H9 (cell line): ENCODE measurements around the gene GIMAP6. TPM values are rescaled to one million over a fixed set of nuclear protein-coding genes. Genes with fewer than 3 reads are reported as not detected.

ENCODE experiments used
- DNase-seq: peaks from one replicate; pipeline ENCODE4 v3.0.0-alpha.2; 2017
- H2AFZ ChIP-seq: one replicate; pipeline ENCODE4 v1.6.1; 2013; ENCODE audit warnings: mild to moderate bottlenecking, low read length, control low read depth, moderate library complexity
- H2AK5ac ChIP-seq: 2 replicates; pipeline ENCODE4 v1.6.1; 2013; ENCODE audit warnings: low read length, control low read depth, mixed read lengths; ENCODE audit not compliant: insufficient read length
- H2BK120ac ChIP-seq: one replicate; pipeline ENCODE4 v1.6.1; 2013; ENCODE audit warnings: low read depth, mild to moderate bottlenecking, low read length, control low read depth, inconsistent platforms; ENCODE audit not compliant: poor library complexity, severe bottlenecking
- H2BK12ac ChIP-seq: 2 replicates; pipeline ENCODE4 v1.6.1; 2013; ENCODE audit warnings: low read length, control low read depth, mixed read lengths, low read depth; ENCODE audit not compliant: insufficient read length
- H2BK15ac ChIP-seq: 2 replicates; pipeline ENCODE4 v1.6.1; 2013; ENCODE audit warnings: low read depth, low read length, control low read depth
- H2BK20ac ChIP-seq: one replicate; pipeline ENCODE4 v1.6.1; 2013; ENCODE audit warnings: low read depth, mild to moderate bottlenecking, low read length, control low read depth, inconsistent platforms; ENCODE audit not compliant: poor library complexity, severe bottlenecking
- H2BK5ac ChIP-seq: 2 replicates; pipeline ENCODE4 v1.6.1; 2013; ENCODE audit warnings: low read length, control low read depth, mixed read lengths; ENCODE audit not compliant: insufficient read length
- H3K14ac ChIP-seq: 2 replicates; pipeline ENCODE4 v1.6.1; 2013; ENCODE audit warnings: low read length, control low read depth; ENCODE audit not compliant: insufficient read depth
- H3K18ac ChIP-seq: 2 replicates; pipeline ENCODE4 v1.6.1; 2013; ENCODE audit warnings: low read depth, mild to moderate bottlenecking, mixed read lengths, low read length, control low read depth; ENCODE audit not compliant: insufficient read length
- H3K23ac ChIP-seq: 2 replicates; pipeline ENCODE4 v1.6.1; 2013; ENCODE audit warnings: low read length, control low read depth, mixed read lengths, low read depth; ENCODE audit not compliant: insufficient read length
- H3K23me2 ChIP-seq: 2 replicates; pipeline ENCODE4 v1.6.1; 2013; ENCODE audit warnings: low read depth, mild to moderate bottlenecking, mixed read lengths, low read length, control low read depth; ENCODE audit not compliant: insufficient read length, poor library complexity, severe bottlenecking
- H3K27ac ChIP-seq: 2 replicates; pipeline ENCODE4 v1.5.1; 2013; ENCODE audit warnings: low read length, control low read depth, mixed read lengths, low read depth; ENCODE audit not compliant: insufficient read length
- H3K27me3 ChIP-seq: 2 replicates; pipeline ENCODE4 v1.6.1; 2013; ENCODE audit warnings: low read length, control low read depth, inconsistent platforms; ENCODE audit not compliant: insufficient read depth
- H3K4ac ChIP-seq: 2 replicates; pipeline ENCODE4 v1.6.1; 2013; ENCODE audit warnings: low read depth, mild to moderate bottlenecking, control low read depth, inconsistent platforms, low read length, moderate library complexity
- H3K4me1 ChIP-seq: 2 replicates; pipeline ENCODE4 v1.6.1; 2013; ENCODE audit warnings: low read length, control low read depth, inconsistent platforms; ENCODE audit not compliant: insufficient read depth
- H3K4me2 ChIP-seq: 2 replicates; pipeline ENCODE4 v1.6.1; 2013; ENCODE audit warnings: low read length, control low read depth, mixed read lengths; ENCODE audit not compliant: insufficient read length, insufficient read depth
- H3K56ac ChIP-seq: 2 replicates; pipeline ENCODE4 v1.6.1; 2013; ENCODE audit warnings: low read depth, mild to moderate bottlenecking, mixed read lengths, low read length, control low read depth; ENCODE audit not compliant: insufficient read length
- H3K79me1 ChIP-seq: 2 replicates; pipeline ENCODE4 v1.6.1; 2013; ENCODE audit warnings: low read depth, mild to moderate bottlenecking, moderate library complexity, low read length, control low read depth, inconsistent platforms; ENCODE audit not compliant: insufficient read depth, poor library complexity, severe bottlenecking
- H3K79me2 ChIP-seq: 2 replicates; pipeline ENCODE4 v1.6.1; 2013; ENCODE audit warnings: low read length, control low read depth, inconsistent platforms; ENCODE audit not compliant: insufficient read depth
- H3K9ac ChIP-seq: 2 replicates; pipeline ENCODE4 v1.6.1; 2013; ENCODE audit warnings: low read length, control low read depth, mixed read lengths; ENCODE audit not compliant: insufficient read length; ENCODE audit errors: extremely low read depth
- H3K9me3 ChIP-seq: one replicate; pipeline ENCODE4 v1.6.1; 2013; ENCODE audit warnings: low read depth, low read length, inconsistent platforms; ENCODE audit not compliant: control insufficient read depth
- H3T11ph ChIP-seq: one replicate; pipeline ENCODE4 v1.6.1; 2013; ENCODE audit warnings: mild to moderate bottlenecking, low read length, control low read depth, inconsistent platforms
- H4K20me1 ChIP-seq: one replicate; pipeline ENCODE4 v1.6.1; 2013; ENCODE audit not compliant: control insufficient read depth, insufficient read length, insufficient read depth
- H4K5ac ChIP-seq: 2 replicates; pipeline ENCODE4 v1.6.1; 2013; ENCODE audit warnings: low read depth, mild to moderate bottlenecking, mixed read lengths, low read length, control low read depth; ENCODE audit not compliant: insufficient read length
- H4K8ac ChIP-seq: replicated peaks from 2 replicates; pipeline ENCODE4 v1.6.1; 2013; ENCODE audit warnings: low read length, control low read depth, mixed read lengths, low read depth; ENCODE audit not compliant: insufficient read length
- H4K91ac ChIP-seq: 2 replicates; pipeline ENCODE4 v1.6.1; 2013; ENCODE audit warnings: low read depth, mild to moderate bottlenecking, moderate library complexity, mixed read lengths, low read length, control low read depth; ENCODE audit not compliant: insufficient read length
- H3K27ac Mint-ChIP-seq, 3 experiments: 2 replicates in 2 of 3; 3 replicates in 1 of 3; pipeline ENCODE4 v1.8.0; 2020 to 2021; ENCODE audit warnings: mixed read lengths in 3 of 3, mild to moderate bottlenecking in 1 of 3, moderate library complexity in 1 of 3
- H3K27me3 Mint-ChIP-seq: 2 replicates; pipeline ENCODE4 v1.8.0; 2021; ENCODE audit warnings: low read depth, mild to moderate bottlenecking, moderate library complexity, mixed read lengths
- H3K36me3 Mint-ChIP-seq, 3 experiments: 2 replicates in 2 of 3; 3 replicates in 1 of 3; pipeline ENCODE4 v1.8.0; 2020 to 2021; ENCODE audit warnings: low read depth in 3 of 3, mixed read lengths in 3 of 3; ENCODE audit not compliant: insufficient read depth in 1 of 3
- H3K4me1 Mint-ChIP-seq, 2 experiments: 2 replicates each; pipeline ENCODE4 v1.8.0; 2020; ENCODE audit warnings: mixed read lengths in 2 of 2
- H3K4me3 Mint-ChIP-seq, 2 experiments: 2 replicates in 1 of 2; 3 replicates in 1 of 2; pipeline ENCODE4 v1.8.0; 2020 to 2021; ENCODE audit warnings: mild to moderate bottlenecking in 2 of 2, mixed read lengths in 2 of 2, moderate library complexity in 1 of 2
- H3K9me3 Mint-ChIP-seq, 2 experiments: 2 replicates in 1 of 2; 3 replicates in 1 of 2; pipeline ENCODE4 v1.8.0; 2020; ENCODE audit warnings: mild to moderate bottlenecking in 2 of 2, mixed read lengths in 2 of 2, moderate library complexity in 1 of 2
- CTCF ChIP-seq: fragments of 200-600 bp; sonication (generic); conservative IDR thresholded peaks from 3 replicates; pipeline ENCODE4 v1.8.0; 2021; ENCODE audit warnings: antibody characterized with exemption, mild to moderate bottlenecking
- WGBS: extraction: QIAGEN DNeasy Blood & Tissue Kit; methylation state at CpG from one replicate; pipeline ENCODE4 v1.1.7; 2013; ENCODE audit warnings: missing lambda C conversion rate, low lambda C conversion rate, mixed read lengths; ENCODE audit not compliant: insufficient read length; ENCODE audit errors: extremely low coverage; 5-methylcytosine and 5-hydroxymethylcytosine counted together
- total RNA-seq: library from RNA; stranded (reverse); gene quantifications from 2 replicates; pipeline ENCODE4 v1.2.1, GENCODE V29; 2021

Gene GIMAP6
- total RNA-seq, 1 experiment from 2014 or later = not detected

GRCh38 chr7:150586068-150586784 is 46.0 kb downstream of the GIMAP6 start:
- H3K27me3 Mint-ChIP-seq = peaks cover 64% of the 10 kb centered on the region
- Histone ChIP-seq H4K5ac (no peak overlapping the region), H2BK20ac (no peak overlapping the region), H3K18ac (no peak overlapping the region), H2BK120ac (no peak overlapping the region), H2AK5ac (no peak overlapping the region), H3K4me2 (no peak overlapping the region), H3K4me1 (no peaks in the 10 kb centered on the region), H3K9me3 (no peaks in the 10 kb centered on the region), H3K79me1 (no peaks in the 10 kb centered on the region), H2BK12ac (no peak overlapping the region), H4K91ac (no peak overlapping the region), H2BK5ac (no peak overlapping the region), H2AFZ (no peak overlapping the region), H3K9ac (no peak overlapping the region), H2BK15ac (no peak overlapping the region), H3K23ac (no peak overlapping the region), H3K23me2 (no peaks in the 10 kb centered on the region), H3K27ac (no peak overlapping the region), H4K8ac (no peak overlapping the region), H3K79me2 (no peaks in the 10 kb centered on the region), H3K27me3 (no peaks in the 10 kb centered on the region), H3K14ac (no peak overlapping the region), H3K4ac (no peak overlapping the region), H4K20me1 (no peaks in the 10 kb centered on the region), H3T11ph (no peak overlapping the region), H3K56ac (no peak overlapping the region)
- no peaks in the 10 kb centered on the region for H3K4me1 Mint-ChIP-seq
- peaks cover 0 to 2% (median 0%) of the 10 kb centered on the region in 3 experiments; a peak in 1 of 7 replicates for H3K36me3 Mint-ChIP-seq
- no peak overlapping the region for H3K4me3 Mint-ChIP-seq
- H3K9me3 Mint-ChIP-seq = peaks cover 5 to 10% of the 10 kb centered on the region in 2 experiments; a peak in 4 of 5 replicates
- no peak overlapping the region for H3K27ac Mint-ChIP-seq
- WGBS = no CpG with 5 or more reads among the region's 4 CpGs
- no peak for DNase-seq
- no peak for TF ChIP-seq CTCF
